NCI-H526 treated with DMSO at 0.1 percent for 48 hours (cell line): ENCODE data around the gene FMNL2.

Experiments used
- DNase-seq: peaks from one replicate; lab custom pipeline; 2025; lab: John Stamatoyannopoulos, UW

The FMNL2 gene

GRCh38 chr2:152447897-152448296 lies 112.9 kb downstream of the FMNL2 start:
- no peak for DNase-seq

- DNase-seq, result no peak
These were observed 113.6 kb downstream of the FMNL2 start for GRCh38 chr2:152448606-152449005.

- DNase-seq, result no peak
These were observed 114.6 kb downstream of the FMNL2 start for GRCh38 chr2:152449578-152449977.

- no peak for DNase-seq
These were observed 115.2 kb downstream of the FMNL2 start for GRCh38 chr2:152450176-152450575.

GRCh38 chr2:152452256-152452973 lies 117.4 kb downstream of the FMNL2 start:
- DNase-seq, result no peak

GRCh38 chr2:152453129-152453911 lies 118.3 kb downstream of the FMNL2 start:
- no peak for DNase-seq

GRCh38 chr2:152454371-152454770 lies 119.4 kb downstream of the FMNL2 start:
- no peak for DNase-seq

- no peak for DNase-seq
These were observed 120.0 kb downstream of the FMNL2 start for GRCh38 chr2:152454960-152455359.

GRCh38 chr2:152455738-152456137 lies 120.8 kb downstream of the FMNL2 start:
- no peak for DNase-seq

GRCh38 chr2:152456262-152456661 lies 121.3 kb downstream of the FMNL2 start:
- no peak for DNase-seq

GRCh38 chr2:152458441-152458940 lies 123.5 kb downstream of the FMNL2 start:
- DNase-seq, result no peak

GRCh38 chr2:152459091-152459490 lies 124.1 kb downstream of the FMNL2 start:
- no peak for DNase-seq

GRCh38 chr2:152460567-152460966 lies 125.6 kb downstream of the FMNL2 start:
- DNase-seq, result no peak

GRCh38 chr2:152462120-152462519 lies 127.1 kb downstream of the FMNL2 start:
- DNase-seq, result no peak

- no peak for DNase-seq
These were observed 127.8 kb downstream of the FMNL2 start for GRCh38 chr2:152462779-152463178.

GRCh38 chr2:152464851-152465470 lies 130.0 kb downstream of the FMNL2 start:
- DNase-seq, result no peak

GRCh38 chr2:152465541-152465940 lies 130.6 kb downstream of the FMNL2 start:
- no peak for DNase-seq

GRCh38 chr2:152466041-152466440 lies 131.1 kb downstream of the FMNL2 start:
- DNase-seq, result no peak

GRCh38 chr2:152466980-152467676 lies 132.2 kb downstream of the FMNL2 start:
- no peak for DNase-seq

- no peak for DNase-seq
These were observed 132.9 kb downstream of the FMNL2 start for GRCh38 chr2:152467677-152468410.

GRCh38 chr2:152468899-152469692 lies 134.1 kb downstream of the FMNL2 start:
- DNase-seq, result no peak
